GM06990 (cell line): Measurements from ENCODE around the gene FUT7.
A peak's percentile ranks its signal among the peaks of the same experiment; 100 is the strongest.

Experiments
- DNase-seq: peaks from one replicate; pipeline ENCODE4 v3.0.0-alpha.2; 2011; ENCODE audit not compliant: insufficient read length; ENCODE audit errors: extremely low read depth
- H3K27me3 ChIP-seq: replicated peaks from 2 replicates; pipeline ENCODE4 v1.6.0; 2011; ENCODE audit warnings: low read length; ENCODE audit not compliant: control insufficient read depth, insufficient read depth
- H3K36me3 ChIP-seq: 2 replicates; pipeline ENCODE4 v1.5.1; 2011; ENCODE audit warnings: low read length; ENCODE audit not compliant: control insufficient read depth, insufficient read depth
- H3K4me3 ChIP-seq: replicated peaks from 2 replicates; pipeline ENCODE4 v1.5.1; 2011; ENCODE audit warnings: low read depth, mild to moderate bottlenecking, control low read depth, low read length
- CTCF ChIP-seq: IDR thresholded peaks from 2 replicates; pipeline ENCODE4 v1.5.1; 2011; ENCODE audit warnings: low read length, control low read depth, mild to moderate bottlenecking, inconsistent platforms; ENCODE audit not compliant: insufficient read depth, poor library complexity, severe bottlenecking

FUT7 gene, protein sequence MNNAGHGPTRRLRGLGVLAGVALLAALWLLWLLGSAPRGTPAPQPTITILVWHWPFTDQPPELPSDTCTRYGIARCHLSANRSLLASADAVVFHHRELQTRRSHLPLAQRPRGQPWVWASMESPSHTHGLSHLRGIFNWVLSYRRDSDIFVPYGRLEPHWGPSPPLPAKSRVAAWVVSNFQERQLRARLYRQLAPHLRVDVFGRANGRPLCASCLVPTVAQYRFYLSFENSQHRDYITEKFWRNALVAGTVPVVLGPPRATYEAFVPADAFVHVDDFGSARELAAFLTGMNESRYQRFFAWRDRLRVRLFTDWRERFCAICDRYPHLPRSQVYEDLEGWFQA

GRCh38 chr9:137031904-137032640, at the start of gene FUT7:
Gene FUT7, minus strand, starts transcription at chr9:137032088. Its CDS starts 97 bp downstream, at chr9:137031991.
- peak; percentile 70 for DNase-seq
- Histone ChIP-seq H3K4me3 (peak within 1 kb of the TSS; percentile 51), H3K36me3 (no peaks in the 10 kb centered on the region), H3K27me3 (no peaks in the 10 kb centered on the region)
- no peak for TF ChIP-seq CTCF

GRCh38 chr9:137080260-137081122, 48.6 kb upstream of the FUT7 start:
- no peak overlapping the region for H3K4me3 ChIP-seq
- no peak for TF ChIP-seq CTCF
- no peak for DNase-seq
- H3K36me3 ChIP-seq = peaks cover 15% of the 10 kb centered on the region
- no peaks in the 10 kb centered on the region for H3K27me3 ChIP-seq

DNA sequence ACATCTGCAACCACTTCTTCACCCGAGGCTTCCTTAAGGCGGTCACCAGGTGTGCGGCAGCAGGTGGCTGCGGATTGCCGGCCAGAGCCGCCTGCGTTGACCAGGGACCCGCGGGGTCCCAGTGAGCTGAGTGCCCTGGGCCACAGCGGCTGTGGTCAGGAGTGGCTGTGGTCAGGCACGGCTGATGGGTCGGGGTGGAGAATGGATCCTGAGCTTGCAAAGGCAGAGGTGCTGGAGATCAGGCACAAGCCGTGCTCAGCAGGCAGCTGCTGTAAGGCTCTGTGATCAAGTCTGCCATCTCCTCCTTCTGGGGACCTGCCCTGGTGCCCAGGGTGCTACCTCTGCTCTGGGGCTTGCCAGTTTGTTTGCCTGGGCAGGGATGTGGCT, 47.5 kb upstream of the FUT7 start:
- DNase-seq = no peak
- Histone ChIP-seq H3K36me3 (peaks cover 15% of the 10 kb centered on the region), H3K27me3 (no peaks in the 10 kb centered on the region), H3K4me3 (no peak overlapping the region)
- TF ChIP-seq CTCF = no peak

GRCh38 chr9:137078701-137079400, 47.0 kb upstream of the FUT7 start:
- Histone ChIP-seq H3K27me3 (no peaks in the 10 kb centered on the region), H3K4me3 (peak overlapping the region; percentile 73; the same call in 1 of the 2 replicates), H3K36me3 (peaks cover 15% of the 10 kb centered on the region)
- no peak for DNase-seq
- no peak for TF ChIP-seq CTCF

GRCh38 chr9:137077758-137078693, 46.1 kb upstream of the FUT7 start:
- Histone ChIP-seq H3K36me3 (peaks cover 15% of the 10 kb centered on the region), H3K27me3 (no peaks in the 10 kb centered on the region), H3K4me3 (peak overlapping the region; percentile 73)
- TF ChIP-seq CTCF = no peak
- peak; percentile 63 for DNase-seq
